ENCODE results near the gene SLC6A19. TPM values are rescaled to one million over a fixed set of nuclear protein-coding genes. Genes with fewer than 3 reads are reported as not detected.

The SLC6A19 gene
- polyA plus RNA-seq, 3 donors, result 38.8 to 77.6 (median 55.8) TPM

- DNase-seq (ENCODE audit: low read depth in 3 of 3, low spot score in 2 of 3), result no peak
These were observed 31.4 kb downstream of the SLC6A19 start for GRCh38 chr5:1232780-1233179.

GRCh38 chr5:1235379-1235778 lies 34.0 kb downstream of the SLC6A19 start:
- DNase-seq (ENCODE audit: low read depth in 3 of 3, low spot score in 2 of 3), result no peak

- DNase-seq (ENCODE audit: low read depth in 3 of 3, low spot score in 2 of 3), result no peak
These were observed 34.4 kb downstream of the SLC6A19 start for GRCh38 chr5:1235838-1236237.

GRCh38 chr5:1239505-1240251 lies 38.3 kb downstream of the SLC6A19 start:
- no peak for DNase-seq (ENCODE audit: low read depth in 3 of 3, low spot score in 2 of 3)

GRCh38 chr5:1240496-1241260 lies 39.3 kb downstream of the SLC6A19 start:
- no peak for DNase-seq (ENCODE audit: low read depth in 3 of 3, low spot score in 2 of 3)

GRCh38 chr5:1241509-1242080 lies 40.2 kb downstream of the SLC6A19 start:
- no peak for DNase-seq (ENCODE audit: low read depth in 3 of 3, low spot score in 2 of 3)

- no peak for DNase-seq (ENCODE audit: low read depth in 3 of 3, low spot score in 2 of 3)
These were observed 41.5 kb downstream of the SLC6A19 start for GRCh38 chr5:1242733-1243486.

- no peak for DNase-seq (ENCODE audit: low read depth in 3 of 3, low spot score in 2 of 3)
These were observed 42.2 kb downstream of the SLC6A19 start for GRCh38 chr5:1243487-1244130.

- DNase-seq (ENCODE audit: low read depth in 3 of 3, low spot score in 2 of 3), result no peak
These were observed 42.9 kb downstream of the SLC6A19 start for GRCh38 chr5:1244255-1244654.

GRCh38 chr5:1244976-1245375 lies 43.6 kb downstream of the SLC6A19 start:
- DNase-seq (ENCODE audit: low read depth in 3 of 3, low spot score in 2 of 3), result no peak

- DNase-seq (ENCODE audit: low read depth in 3 of 3, low spot score in 2 of 3), result no peak
These were observed 44.6 kb downstream of the SLC6A19 start for GRCh38 chr5:1245905-1246576.

GRCh38 chr5:1246711-1247431 lies 45.5 kb downstream of the SLC6A19 start:
- peak; percentile 56 to 83 (median 81) for DNase-seq (ENCODE audit: low read depth in 3 of 3, low spot score in 2 of 3)

- DNase-seq (ENCODE audit: low read depth in 3 of 3, low spot score in 2 of 3), result no peak
These were observed 46.4 kb downstream of the SLC6A19 start for GRCh38 chr5:1247811-1248210.

- no peak for DNase-seq (ENCODE audit: low read depth in 3 of 3, low spot score in 2 of 3)
These were observed 48.2 kb downstream of the SLC6A19 start for GRCh38 chr5:1249366-1250280.

- no peak for DNase-seq (ENCODE audit: low read depth in 3 of 3, low spot score in 2 of 3)
These were observed 50.5 kb downstream of the SLC6A19 start for GRCh38 chr5:1251678-1252580.

GRCh38 chr5:1252681-1253080 lies 51.3 kb downstream of the SLC6A19 start:
- no peak for DNase-seq (ENCODE audit: low read depth in 3 of 3, low spot score in 2 of 3)

- DNase-seq (ENCODE audit: low read depth in 3 of 3, low spot score in 2 of 3), result no peak
These were observed 52.2 kb downstream of the SLC6A19 start for GRCh38 chr5:1253456-1254105.
